GM12878 (cell line): ENCODE results near the gene DACH1. TPM values are rescaled to one million over a fixed set of nuclear protein-coding genes. Genes with fewer than 3 reads are reported as not detected.

Experiments
- ATAC-seq: fragments of 200-7000 bp; cut with Tn5 transposase; 3 replicates; pipeline ENCODE4 v1.9.1; 2020; ENCODE audit warnings: mild to moderate bottlenecking, moderate library complexity
- BruUV-seq: library from RNA; stranded (reverse); fragments of 400-500 nt; replicated peaks from 2 replicates; lab custom pipeline; 2021; lab: Mats Ljungman, UMichigan
- CTCF ChIA-PET: fragments of 300-600 bp; sonication (Branson Sonifier 250); formaldehyde crosslinking; extraction: SDS; loops from one replicate; lab custom pipeline; 2021; ENCODE audit warnings: inconsistent platforms; lab: Yijun Ruan, JAX
- POLR2A ChIA-PET: fragments of 350-600 bp; formaldehyde crosslinking; extraction: SDS; loops from one replicate; lab custom pipeline; 2021; ENCODE audit warnings: inconsistent platforms; lab: Charles Lee
- RAD21 ChIA-PET: fragments of 300-600 bp; sonication (Branson Sonifier 250); formaldehyde crosslinking; loops from one replicate; lab custom pipeline; 2023; ENCODE audit warnings: antibody characterized with exemption; ENCODE audit not compliant: unreplicated experiment; lab: Charles Lee
- SMC1A ChIA-PET: fragments of 300-600 bp; sonication (Branson Sonifier 250); formaldehyde crosslinking; loops from one replicate; lab custom pipeline; 2023; ENCODE audit not compliant: unreplicated experiment, uncharacterized antibody; lab: Charles Lee
- DNase-seq: peaks from one replicate; pipeline ENCODE4 v3.0.0-alpha.2; 2011; ENCODE audit warnings: low read depth, low spot score
- FAIRE-seq: peaks from 3 replicates; lab custom pipeline; 2011; peaks lifted over from hg19 to GRCh38; lab: Jason Lieb, UNC
- H2AFZ ChIP-seq: 2 replicates; pipeline ENCODE4 v1.6.0; 2011; ENCODE audit warnings: low read depth, low read length, control low read depth; ENCODE audit not compliant: control insufficient read depth
- H3K27ac ChIP-seq: 2 replicates; pipeline ENCODE4 v1.5.1; 2011; ENCODE audit warnings: control low read depth; ENCODE audit not compliant: control insufficient read depth, insufficient read depth
- H3K27me3 ChIP-seq, 2 experiments: replicated peaks in 1 of 2; 2 replicates each; pipeline versions ENCODE4 v1.6.0 to v1.6.1; 2011; ENCODE audit warnings: low read length in 1 of 2; ENCODE audit not compliant: control insufficient read depth in 2 of 2, insufficient read depth in 2 of 2
- H3K36me3 ChIP-seq, 2 experiments: 2 replicates each; pipeline ENCODE4 v1.5.1; 2011; ENCODE audit warnings: low read length in 1 of 2; ENCODE audit not compliant: control insufficient read depth in 2 of 2, insufficient read depth in 2 of 2
- H3K4me1 ChIP-seq: 2 replicates; pipeline ENCODE4 v1.6.1; 2011; ENCODE audit warnings: mild to moderate bottlenecking, low read length, moderate library complexity, mixed read lengths; ENCODE audit not compliant: control insufficient read depth, insufficient read depth
- H3K4me2 ChIP-seq: 2 replicates; pipeline ENCODE4 v1.6.0; 2011; ENCODE audit warnings: control low read depth; ENCODE audit not compliant: control insufficient read depth, insufficient read depth
- H3K4me3 ChIP-seq: fragments of 200-600 bp; sonication (generic); 2 replicates; pipeline ENCODE4 v1.5.1; 2016
- H3K79me2 ChIP-seq: 2 replicates; pipeline ENCODE4 v1.6.0; 2011; ENCODE audit warnings: low read length; ENCODE audit not compliant: control insufficient read depth, insufficient read depth
- H3K9ac ChIP-seq: 2 replicates; pipeline ENCODE4 v1.8.0; 2011; ENCODE audit warnings: low read length, control low read depth, mixed read lengths; ENCODE audit not compliant: control insufficient read depth, insufficient read depth
- H3K9me3 ChIP-seq: replicated peaks from 3 replicates; pipeline ENCODE4 v1.5.1; 2011; ENCODE audit warnings: mild to moderate bottlenecking, low read length; ENCODE audit not compliant: control insufficient read depth, insufficient read depth
- H4K20me1 ChIP-seq: 2 replicates; pipeline ENCODE4 v1.6.0; 2011; ENCODE audit not compliant: control insufficient read depth, insufficient read depth
- BCL11A ChIP-seq: IDR thresholded peaks from 2 replicates; pipeline ENCODE4 v1.6.1; 2011; ENCODE audit warnings: low read depth, low read length
- CBFB ChIP-seq: IDR thresholded peaks from 2 replicates; pipeline ENCODE4 v1.6.1; 2016; ENCODE audit warnings: antibody characterized with exemption, low read depth
- HCFC1 ChIP-seq: fragments of 150-350 bp; IDR thresholded peaks from 2 replicates; pipeline ENCODE4 v1.6.1; 2014; ENCODE audit warnings: low read length
- LARP7 ChIP-seq: fragments of 450-650 bp; IDR thresholded peaks from 2 replicates; pipeline ENCODE4 v1.6.1; 2017; ENCODE audit warnings: mild to moderate bottlenecking
- MEF2A ChIP-seq: IDR thresholded peaks from 2 replicates; pipeline ENCODE4 v1.6.1; 2011; ENCODE audit warnings: low read depth, mild to moderate bottlenecking, low read length, moderate library complexity; ENCODE audit not compliant: insufficient read depth
- MEF2B ChIP-seq: fragments of 450-650 bp; IDR thresholded peaks from 2 replicates; pipeline ENCODE4 v1.6.1; 2018; ENCODE audit warnings: mild to moderate bottlenecking, moderate library complexity; ENCODE audit not compliant: partially characterized antibody, poor library complexity, severe bottlenecking
- MLLT1 ChIP-seq: fragments of 450-650 bp; IDR thresholded peaks from 2 replicates; pipeline ENCODE4 v1.6.1; 2016; ENCODE audit warnings: mild to moderate bottlenecking
- MYB ChIP-seq: fragments of 150-350 bp; IDR thresholded peaks from 2 replicates; pipeline ENCODE4 v1.6.1; 2014; ENCODE audit warnings: mild to moderate bottlenecking, low read depth, low read length, borderline replicate concordance
- POLR2AphosphoS2 ChIP-seq: IDR thresholded peaks from 2 replicates; pipeline ENCODE4 v1.6.1; 2011; ENCODE audit warnings: low read depth, mild to moderate bottlenecking, low read length, improper control_type of control experiment, moderate library complexity
- SIX5 ChIP-seq: IDR thresholded peaks from 2 replicates; pipeline ENCODE4 v1.6.1; 2011; ENCODE audit warnings: mild to moderate bottlenecking, low read depth, low read length, moderate library complexity; ENCODE audit not compliant: severe bottlenecking
- TCF12 ChIP-seq: IDR thresholded peaks from 2 replicates; pipeline ENCODE4 v1.6.1; 2011; ENCODE audit warnings: low read depth, mild to moderate bottlenecking, low read length
- YY1 ChIP-seq: IDR thresholded peaks from 2 replicates; pipeline ENCODE4 v1.6.1; 2011; ENCODE audit warnings: low read depth, mild to moderate bottlenecking, low read length
- ZNF687 ChIP-seq: fragments of 450-650 bp; IDR thresholded peaks from 2 replicates; pipeline ENCODE4 v1.6.1; 2017; ENCODE audit warnings: mild to moderate bottlenecking, moderate library complexity
- WGBS: methylation state at CpG from one replicate; pipeline ENCODE4 v1.1.6; 2016; ENCODE audit warnings: low lambda C conversion rate; ENCODE audit not compliant: insufficient replicate concordance, insufficient coverage; ENCODE audit errors: missing lambda C conversion rate; 5-methylcytosine and 5-hydroxymethylcytosine counted together
- in situ Hi-C: fragments of 300-500 bp; cut with MboI; formaldehyde crosslinking; loops from 9 replicates; pipeline ENCODE4 v1.14.3; 2018; ENCODE audit warnings: mixed read lengths
- intact Hi-C: fragments of 100-400 bp; cut with micrococcal nuclease; formaldehyde crosslinking; loops from one replicate; pipeline ENCODE4 v1.14.2; 2022; ENCODE audit not compliant: unreplicated experiment
- polyA plus RNA-seq, 11 experiments: library from polyadenylated mRNA; depleted of rRNA in 4 of 11; unstranded in 6 of 11; stranded (reverse) in 5 of 11; fragments of >200 nt; fragmentation: Nextera tagmentation in 4 of 11; fragmentation: Illumina TruSeq in 1 of 11; extraction: Ambion mirVana in 4 of 11; extraction: Trizol in 1 of 11; gene quantifications; 1 replicate in 1 of 11; 2 replicates in 10 of 11; pipeline versions ENCODE4 v1.2.1 to v1.2.3, GENCODE V29; 2011 to 2016; ENCODE audit warnings: inconsistent platforms in 2 of 11, missing spikeins in 2 of 11, low read depth in 1 of 11
- total RNA-seq, 4 experiments: library from RNA; depleted of rRNA in 3 of 4; stranded (reverse); fragments of >200 nt in 3 of 4; fragmentation: Illumina TruSeq in 1 of 4; extraction: Trizol in 1 of 4; gene quantifications; 2 replicates each; pipeline versions ENCODE4 v1.2.1 to v1.2.3, GENCODE V29; 2013 to 2021
- TF ChIP-seq, protein P1 (sequence below): fragments of 450-650 bp; IDR thresholded peaks from 2 replicates; pipeline ENCODE4 v1.6.1; 2017; ENCODE audit warnings: mild to moderate bottlenecking

DACH1 gene
- total and polyA plus RNA-seq, 10 of the 15 experiments (the other 5 are each of a cell fraction or from before 2014, with no cell fraction given), result 0.05 TPM; not detected in 9

DNA sequence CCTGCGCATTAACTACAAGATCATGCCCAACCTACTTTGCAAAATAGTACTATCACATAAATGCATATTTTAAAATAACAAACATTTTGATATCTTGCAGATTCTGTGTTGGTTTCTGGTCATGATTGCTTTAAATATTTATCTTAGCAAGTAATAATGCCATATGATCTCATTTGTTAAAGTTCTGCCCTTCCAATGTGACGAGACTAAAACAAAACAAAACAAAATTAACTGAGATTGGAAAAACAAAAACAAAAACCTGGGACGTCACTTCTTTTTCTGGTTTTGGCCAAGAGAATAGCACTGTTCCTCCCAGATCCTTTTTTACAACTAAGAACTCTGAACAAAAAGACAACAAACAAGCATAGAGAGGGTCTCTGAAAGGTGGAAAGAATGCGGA lies 436.3 kb downstream of the DACH1 start:
- ATAC-seq (no peak), DNase-seq (no peak), FAIRE-seq (no peak)
- WGBS, result 11% methylated on average over 4 of the region's 4 CpGs
- Histone ChIP-seq H3K4me3 (no peak overlapping the region), H3K79me2 (no peaks in the 10 kb centered on the region), H4K20me1 (no peaks in the 10 kb centered on the region), H3K9me3 (no peaks in the 10 kb centered on the region), H2AFZ (no peak overlapping the region), H3K27me3 (no peaks in the 10 kb centered on the region; a peak in 1 of 4 replicates), H3K36me3 (no peaks in the 10 kb centered on the region), H3K27ac (no peak overlapping the region), H3K4me1 (no peaks in the 10 kb centered on the region), H3K9ac (no peak overlapping the region), H3K4me2 (no peak overlapping the region)
- intact Hi-C loops (no loop called here), in situ Hi-C loops (no loop called here)
- ChIA-PET POLR2A (no interaction called here), RAD21 (no interaction called here), SMC1A (no interaction called here), CTCF (no interaction called here)
- no TSS peak for BruUV-seq
- no peak for TF ChIP-seq MYB
- no peak for TF ChIP-seq MEF2A
- TF ChIP-seq LARP7, result no peak
- no peak for TF ChIP-seq BCL11A
- no peak for TF ChIP-seq MLLT1
- TF ChIP-seq, protein P1, sequence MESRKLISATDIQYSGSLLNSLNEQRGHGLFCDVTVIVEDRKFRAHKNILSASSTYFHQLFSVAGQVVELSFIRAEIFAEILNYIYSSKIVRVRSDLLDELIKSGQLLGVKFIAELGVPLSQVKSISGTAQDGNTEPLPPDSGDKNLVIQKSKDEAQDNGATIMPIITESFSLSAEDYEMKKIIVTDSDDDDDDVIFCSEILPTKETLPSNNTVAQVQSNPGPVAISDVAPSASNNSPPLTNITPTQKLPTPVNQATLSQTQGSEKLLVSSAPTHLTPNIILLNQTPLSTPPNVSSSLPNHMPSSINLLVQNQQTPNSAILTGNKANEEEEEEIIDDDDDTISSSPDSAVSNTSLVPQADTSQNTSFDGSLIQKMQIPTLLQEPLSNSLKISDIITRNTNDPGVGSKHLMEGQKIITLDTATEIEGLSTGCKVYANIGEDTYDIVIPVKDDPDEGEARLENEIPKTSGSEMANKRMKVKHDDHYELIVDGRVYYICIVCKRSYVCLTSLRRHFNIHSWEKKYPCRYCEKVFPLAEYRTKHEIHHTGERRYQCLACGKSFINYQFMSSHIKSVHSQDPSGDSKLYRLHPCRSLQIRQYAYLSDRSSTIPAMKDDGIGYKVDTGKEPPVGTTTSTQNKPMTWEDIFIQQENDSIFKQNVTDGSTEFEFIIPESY, result no peak
- TF ChIP-seq CBFB, result no peak
- TF ChIP-seq ZNF687, result no peak
- no peak for TF ChIP-seq YY1
- TF ChIP-seq POLR2AphosphoS2, result no peak
- TF ChIP-seq MEF2B, result no peak
- no peak for TF ChIP-seq SIX5
- TF ChIP-seq HCFC1, result no peak
- no peak for TF ChIP-seq TCF12
